ENCODE results near the gene AIMP1. TPM values are rescaled to one million over a fixed set of nuclear protein-coding genes. Genes with fewer than 3 reads are reported as not detected.

The AIMP1 gene
- total RNA-seq, 1 donor from 2014 or later = 46.8 TPM

DNA sequence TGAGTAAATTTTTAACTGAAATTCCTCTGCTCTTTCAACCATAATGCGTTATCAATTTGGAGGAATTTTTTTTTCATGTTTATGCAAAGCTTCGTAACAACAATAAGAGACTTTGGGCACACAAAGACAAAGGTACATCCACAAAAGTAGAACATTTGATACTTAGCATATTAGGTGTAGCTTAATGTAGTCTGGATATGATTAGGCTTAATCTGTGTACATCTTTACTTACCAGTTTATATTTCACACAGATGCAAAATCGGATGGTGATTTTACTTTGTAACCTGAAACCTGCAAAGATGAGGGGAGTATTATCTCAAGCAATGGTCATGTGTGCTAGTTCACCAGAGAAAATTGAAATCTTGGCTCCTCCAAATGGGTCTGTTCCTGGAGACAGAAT lies 20.3 kb downstream of the AIMP1 start:
- peaks cover 22% of the 10 kb centered on the region for H3K79me2 ChIP-seq (ENCODE audit: insufficient read depth, low read length)
- Mint-ChIP-seq H3K4me1 (ENCODE audit: low read depth, unreplicated experiment) (no peaks in the 10 kb centered on the region), H3K27me3 (ENCODE audit: low read depth, unreplicated experiment) (no peaks in the 10 kb centered on the region), H3K36me3 (ENCODE audit: low read depth, unreplicated experiment) (peaks cover 41% of the 10 kb centered on the region), H3K4me3 (ENCODE audit: unreplicated experiment) (no peak overlapping the region), H3K9me3 (ENCODE audit: unreplicated experiment) (peaks cover 2% of the 10 kb centered on the region), H3K27ac (ENCODE audit: unreplicated experiment) (no peak overlapping the region)
- peaks cover 40% of the 10 kb centered on the region for H3K36me3 ChIP-seq (ENCODE audit: insufficient read depth, low read length)
- H4K20me1 ChIP-seq (ENCODE audit: insufficient read depth, low read length) = peaks cover 8% of the 10 kb centered on the region
- no peak for FAIRE-seq
- no peak for DNase-seq (ENCODE audit: low read depth)
- H3K9me3 ChIP-seq (ENCODE audit: insufficient read depth, low read depth, low read length) = peaks cover 2% of the 10 kb centered on the region
- no peak overlapping the region for H3K4me3 ChIP-seq (ENCODE audit: insufficient read depth, low read depth, low read length)
- H3K9ac ChIP-seq (ENCODE audit: low read length) = no peak overlapping the region
- no peaks in the 10 kb centered on the region for H3K27me3 ChIP-seq (ENCODE audit: insufficient read depth, low read length)
- no peak overlapping the region for H3K4me2 ChIP-seq (ENCODE audit: low read length)
- H3K27ac ChIP-seq (ENCODE audit: low read depth, low read length) = no peak overlapping the region
- no peak for TF ChIP-seq EZH2 (IDR thresholded peaks at IDR 0.05; ENCODE audit: insufficient read depth, low read length)
- TF ChIP-seq CTCF (IDR thresholded peaks at IDR 0.05; ENCODE audit: insufficient read depth, low read depth, low read length) = no peak
- no peaks in the 10 kb centered on the region for H3K4me1 ChIP-seq (ENCODE audit: insufficient read depth, low read length)
- H2AFZ ChIP-seq (ENCODE audit: low read depth, low read length) = no peak overlapping the region

DNA sequence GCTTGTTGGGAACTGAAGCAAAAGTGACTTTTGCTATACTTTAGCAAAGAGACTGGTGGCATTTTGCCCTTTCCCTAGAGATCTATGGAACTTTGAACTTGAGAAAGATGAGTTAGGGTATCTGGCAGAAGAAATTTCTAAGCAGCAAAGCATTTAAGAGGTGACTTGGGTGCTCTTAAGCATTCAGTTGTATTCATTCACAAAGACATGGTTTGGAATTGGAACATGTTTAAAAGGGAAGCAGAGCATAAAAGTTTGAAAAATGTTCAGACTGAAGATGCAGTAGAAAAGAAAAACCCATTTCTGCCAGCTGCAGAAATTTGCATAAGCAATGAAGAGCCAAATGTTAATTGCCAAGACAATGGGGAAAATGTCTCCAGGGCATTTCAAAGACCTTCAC lies 21.6 kb downstream of the AIMP1 start:
- Histone ChIP-seq H4K20me1 (ENCODE audit: insufficient read depth, low read length) (peaks cover 18% of the 10 kb centered on the region), H2AFZ (ENCODE audit: low read depth, low read length) (no peak overlapping the region), H3K4me1 (ENCODE audit: insufficient read depth, low read length) (no peaks in the 10 kb centered on the region), H3K4me2 (ENCODE audit: low read length) (no peak overlapping the region), H3K36me3 (ENCODE audit: insufficient read depth, low read length) (peaks cover 37% of the 10 kb centered on the region), H3K9ac (ENCODE audit: low read length) (no peak overlapping the region), H3K9me3 (ENCODE audit: insufficient read depth, low read depth, low read length) (peaks cover 2% of the 10 kb centered on the region), H3K4me3 (ENCODE audit: insufficient read depth, low read depth, low read length) (no peak overlapping the region), H3K27ac (ENCODE audit: low read depth, low read length) (no peak overlapping the region), H3K27me3 (ENCODE audit: insufficient read depth, low read length) (no peaks in the 10 kb centered on the region), H3K79me2 (ENCODE audit: insufficient read depth, low read length) (peaks cover 35% of the 10 kb centered on the region)
- no peak overlapping the region for H3K4me3 Mint-ChIP-seq (ENCODE audit: unreplicated experiment)
- TF ChIP-seq EZH2 (IDR thresholded peaks at IDR 0.05; ENCODE audit: insufficient read depth, low read length) = no peak
- no peak for TF ChIP-seq CTCF (IDR thresholded peaks at IDR 0.05; ENCODE audit: insufficient read depth, low read depth, low read length)
- DNase-seq (ENCODE audit: low read depth) (no peak), FAIRE-seq (no peak)
- H3K27ac Mint-ChIP-seq (ENCODE audit: unreplicated experiment) = no peak overlapping the region
- no peaks in the 10 kb centered on the region for H3K27me3 Mint-ChIP-seq (ENCODE audit: low read depth, unreplicated experiment)
- H3K4me1 Mint-ChIP-seq (ENCODE audit: low read depth, unreplicated experiment) = no peaks in the 10 kb centered on the region
- peaks cover 2% of the 10 kb centered on the region for H3K9me3 Mint-ChIP-seq (ENCODE audit: unreplicated experiment)
- H3K36me3 Mint-ChIP-seq (ENCODE audit: low read depth, unreplicated experiment) = peaks cover 43% of the 10 kb centered on the region

GRCh38 chr4:106338671-106339070 lies 22.3 kb downstream of the AIMP1 start:
- TF ChIP-seq CTCF (IDR thresholded peaks at IDR 0.05; ENCODE audit: insufficient read depth, low read depth, low read length) = no peak
- no peak for TF ChIP-seq EZH2 (IDR thresholded peaks at IDR 0.05; ENCODE audit: insufficient read depth, low read length)
- Histone ChIP-seq H2AFZ (ENCODE audit: low read depth, low read length) (no peak overlapping the region), H3K79me2 (ENCODE audit: insufficient read depth, low read length) (peaks cover 41% of the 10 kb centered on the region), H3K4me3 (ENCODE audit: insufficient read depth, low read depth, low read length) (no peak overlapping the region), H3K36me3 (ENCODE audit: insufficient read depth, low read length) (peaks cover 33% of the 10 kb centered on the region), H3K27ac (ENCODE audit: low read depth, low read length) (no peak overlapping the region), H3K9ac (ENCODE audit: low read length) (no peak overlapping the region), H3K27me3 (ENCODE audit: insufficient read depth, low read length) (no peaks in the 10 kb centered on the region), H3K4me1 (ENCODE audit: insufficient read depth, low read length) (no peaks in the 10 kb centered on the region), H4K20me1 (ENCODE audit: insufficient read depth, low read length) (peaks cover 18% of the 10 kb centered on the region), H3K4me2 (ENCODE audit: low read length) (no peak overlapping the region), H3K9me3 (ENCODE audit: insufficient read depth, low read depth, low read length) (peaks cover 2% of the 10 kb centered on the region)
- FAIRE-seq (no peak), DNase-seq (ENCODE audit: low read depth) (no peak)
- H3K27me3 Mint-ChIP-seq (ENCODE audit: low read depth, unreplicated experiment) = no peaks in the 10 kb centered on the region
- peaks cover 43% of the 10 kb centered on the region for H3K36me3 Mint-ChIP-seq (ENCODE audit: low read depth, unreplicated experiment)
- H3K4me1 Mint-ChIP-seq (ENCODE audit: low read depth, unreplicated experiment) = no peaks in the 10 kb centered on the region
- peaks cover 2% of the 10 kb centered on the region for H3K9me3 Mint-ChIP-seq (ENCODE audit: unreplicated experiment)
- no peak overlapping the region for H3K4me3 Mint-ChIP-seq (ENCODE audit: unreplicated experiment)
- no peak overlapping the region for H3K27ac Mint-ChIP-seq (ENCODE audit: unreplicated experiment)

Data from astrocyte (in vitro differentiated cells and primary cell).